Measurements from ENCODE around the gene NOXO1.

DNA sequence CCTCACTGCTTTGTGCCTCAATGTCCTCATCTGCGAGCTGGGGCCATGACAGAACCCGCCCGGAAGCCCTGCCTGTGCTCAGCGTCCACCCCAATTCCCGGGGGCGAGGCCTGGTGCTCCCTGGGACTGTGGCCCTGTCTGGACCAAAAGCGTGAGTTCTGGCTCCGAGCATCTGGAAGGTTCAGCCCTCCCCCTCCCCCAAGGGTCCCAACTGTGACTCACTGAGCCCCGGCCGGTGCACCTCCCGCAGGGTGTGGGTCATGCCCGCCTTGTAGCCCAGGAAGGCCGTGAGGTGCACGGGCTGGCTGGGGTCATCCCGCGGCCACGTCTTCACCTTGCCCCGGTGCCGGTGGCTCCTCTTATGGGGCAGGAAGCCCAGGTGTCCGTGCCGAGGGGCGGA lies 27.5 kb downstream of the NOXO1 start:
- TF ChIP-seq FOXM1 (IDR thresholded peaks at IDR 0.05; ENCODE audit: low read depth, low read length) (no peak), POLR2A (IDR thresholded peaks at IDR 0.05; ENCODE audit: low read depth, low read length) (no peak), MYC (IDR thresholded peaks at IDR 0.05; ENCODE audit: insufficient read depth, insufficient read length, insufficient replicate concordance, low read length, severe bottlenecking) (no peak), HDAC2 (IDR thresholded peaks at IDR 0.05) (no peak), POLR2AphosphoS5 (IDR thresholded peaks at IDR 0.05; ENCODE audit: low read length) (no peak), KDM1A (IDR thresholded peaks at IDR 0.05; ENCODE audit: borderline replicate concordance) (no peak), EZH2 (IDR thresholded peaks at IDR 0.05; ENCODE audit: borderline replicate concordance, control insufficient read depth, low read depth, low read length) (no peak)
- TF ChIP-seq, protein P1, sequence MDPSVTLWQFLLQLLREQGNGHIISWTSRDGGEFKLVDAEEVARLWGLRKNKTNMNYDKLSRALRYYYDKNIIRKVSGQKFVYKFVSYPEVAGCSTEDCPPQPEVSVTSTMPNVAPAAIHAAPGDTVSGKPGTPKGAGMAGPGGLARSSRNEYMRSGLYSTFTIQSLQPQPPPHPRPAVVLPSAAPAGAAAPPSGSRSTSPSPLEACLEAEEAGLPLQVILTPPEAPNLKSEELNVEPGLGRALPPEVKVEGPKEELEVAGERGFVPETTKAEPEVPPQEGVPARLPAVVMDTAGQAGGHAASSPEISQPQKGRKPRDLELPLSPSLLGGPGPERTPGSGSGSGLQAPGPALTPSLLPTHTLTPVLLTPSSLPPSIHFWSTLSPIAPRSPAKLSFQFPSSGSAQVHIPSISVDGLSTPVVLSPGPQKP (IDR thresholded peaks at IDR 0.05; ENCODE audit: low read depth, low read length): no peak
- TF ChIP-seq, protein P2, sequence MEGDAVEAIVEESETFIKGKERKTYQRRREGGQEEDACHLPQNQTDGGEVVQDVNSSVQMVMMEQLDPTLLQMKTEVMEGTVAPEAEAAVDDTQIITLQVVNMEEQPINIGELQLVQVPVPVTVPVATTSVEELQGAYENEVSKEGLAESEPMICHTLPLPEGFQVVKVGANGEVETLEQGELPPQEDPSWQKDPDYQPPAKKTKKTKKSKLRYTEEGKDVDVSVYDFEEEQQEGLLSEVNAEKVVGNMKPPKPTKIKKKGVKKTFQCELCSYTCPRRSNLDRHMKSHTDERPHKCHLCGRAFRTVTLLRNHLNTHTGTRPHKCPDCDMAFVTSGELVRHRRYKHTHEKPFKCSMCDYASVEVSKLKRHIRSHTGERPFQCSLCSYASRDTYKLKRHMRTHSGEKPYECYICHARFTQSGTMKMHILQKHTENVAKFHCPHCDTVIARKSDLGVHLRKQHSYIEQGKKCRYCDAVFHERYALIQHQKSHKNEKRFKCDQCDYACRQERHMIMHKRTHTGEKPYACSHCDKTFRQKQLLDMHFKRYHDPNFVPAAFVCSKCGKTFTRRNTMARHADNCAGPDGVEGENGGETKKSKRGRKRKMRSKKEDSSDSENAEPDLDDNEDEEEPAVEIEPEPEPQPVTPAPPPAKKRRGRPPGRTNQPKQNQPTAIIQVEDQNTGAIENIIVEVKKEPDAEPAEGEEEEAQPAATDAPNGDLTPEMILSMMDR (IDR thresholded peaks at IDR 0.05 in 2 of 3, conservative IDR thresholded peaks at IDR 0.05 in 1 of 3; ENCODE audit: control insufficient read depth in 2 of 3, extremely low read depth in 1 of 3, insufficient read depth in 1 of 3, low read depth in 3 of 3, low read length in 3 of 3): no peak
- TF ChIP-seq, protein P3, sequence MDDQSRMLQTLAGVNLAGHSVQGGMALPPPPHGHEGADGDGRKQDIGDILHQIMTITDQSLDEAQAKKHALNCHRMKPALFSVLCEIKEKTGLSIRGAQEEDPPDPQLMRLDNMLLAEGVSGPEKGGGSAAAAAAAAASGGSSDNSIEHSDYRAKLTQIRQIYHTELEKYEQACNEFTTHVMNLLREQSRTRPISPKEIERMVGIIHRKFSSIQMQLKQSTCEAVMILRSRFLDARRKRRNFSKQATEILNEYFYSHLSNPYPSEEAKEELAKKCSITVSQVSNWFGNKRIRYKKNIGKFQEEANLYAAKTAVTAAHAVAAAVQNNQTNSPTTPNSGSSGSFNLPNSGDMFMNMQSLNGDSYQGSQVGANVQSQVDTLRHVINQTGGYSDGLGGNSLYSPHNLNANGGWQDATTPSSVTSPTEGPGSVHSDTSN (IDR thresholded peaks at IDR 0.05; ENCODE audit: insufficient replicate concordance, low read depth, low read length): no peak
- TF ChIP-seq, protein P4, sequence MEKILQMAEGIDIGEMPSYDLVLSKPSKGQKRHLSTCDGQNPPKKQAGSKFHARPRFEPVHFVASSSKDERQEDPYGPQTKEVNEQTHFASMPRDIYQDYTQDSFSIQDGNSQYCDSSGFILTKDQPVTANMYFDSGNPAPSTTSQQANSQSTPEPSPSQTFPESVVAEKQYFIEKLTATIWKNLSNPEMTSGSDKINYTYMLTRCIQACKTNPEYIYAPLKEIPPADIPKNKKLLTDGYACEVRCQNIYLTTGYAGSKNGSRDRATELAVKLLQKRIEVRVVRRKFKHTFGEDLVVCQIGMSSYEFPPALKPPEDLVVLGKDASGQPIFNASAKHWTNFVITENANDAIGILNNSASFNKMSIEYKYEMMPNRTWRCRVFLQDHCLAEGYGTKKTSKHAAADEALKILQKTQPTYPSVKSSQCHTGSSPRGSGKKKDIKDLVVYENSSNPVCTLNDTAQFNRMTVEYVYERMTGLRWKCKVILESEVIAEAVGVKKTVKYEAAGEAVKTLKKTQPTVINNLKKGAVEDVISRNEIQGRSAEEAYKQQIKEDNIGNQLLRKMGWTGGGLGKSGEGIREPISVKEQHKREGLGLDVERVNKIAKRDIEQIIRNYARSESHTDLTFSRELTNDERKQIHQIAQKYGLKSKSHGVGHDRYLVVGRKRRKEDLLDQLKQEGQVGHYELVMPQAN (conservative IDR thresholded peaks at IDR 0.05): no peak
- TF ChIP-seq, protein P5, sequence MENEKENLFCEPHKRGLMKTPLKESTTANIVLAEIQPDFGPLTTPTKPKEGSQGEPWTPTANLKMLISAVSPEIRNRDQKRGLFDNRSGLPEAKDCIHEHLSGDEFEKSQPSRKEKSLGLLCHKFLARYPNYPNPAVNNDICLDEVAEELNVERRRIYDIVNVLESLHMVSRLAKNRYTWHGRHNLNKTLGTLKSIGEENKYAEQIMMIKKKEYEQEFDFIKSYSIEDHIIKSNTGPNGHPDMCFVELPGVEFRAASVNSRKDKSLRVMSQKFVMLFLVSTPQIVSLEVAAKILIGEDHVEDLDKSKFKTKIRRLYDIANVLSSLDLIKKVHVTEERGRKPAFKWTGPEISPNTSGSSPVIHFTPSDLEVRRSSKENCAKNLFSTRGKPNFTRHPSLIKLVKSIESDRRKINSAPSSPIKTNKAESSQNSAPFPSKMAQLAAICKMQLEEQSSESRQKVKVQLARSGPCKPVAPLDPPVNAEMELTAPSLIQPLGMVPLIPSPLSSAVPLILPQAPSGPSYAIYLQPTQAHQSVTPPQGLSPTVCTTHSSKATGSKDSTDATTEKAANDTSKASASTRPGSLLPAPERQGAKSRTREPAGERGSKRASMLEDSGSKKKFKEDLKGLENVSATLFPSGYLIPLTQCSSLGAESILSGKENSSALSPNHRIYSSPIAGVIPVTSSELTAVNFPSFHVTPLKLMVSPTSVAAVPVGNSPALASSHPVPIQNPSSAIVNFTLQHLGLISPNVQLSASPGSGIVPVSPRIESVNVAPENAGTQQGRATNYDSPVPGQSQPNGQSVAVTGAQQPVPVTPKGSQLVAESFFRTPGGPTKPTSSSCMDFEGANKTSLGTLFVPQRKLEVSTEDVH (IDR thresholded peaks at IDR 0.05; ENCODE audit: low read depth, partially characterized antibody): no peak

Data from GM12878 (cell line).